A549 treated with CpdA at 1 μM for 4 hours (cell line): ENCODE data around the gene HIBCH. TPM values are rescaled to one million over a fixed set of nuclear protein-coding genes. Genes with fewer than 3 reads are reported as not detected.

Experiments used
- total RNA-seq: library from RNA; stranded (reverse); fragments of 200-300 nt; extraction: Qiagen RNA extraction; gene quantifications from 5 replicates; pipeline ENCODE4 v1.2.3, GENCODE V29; 2022; ENCODE audit warnings: low read depth

The HIBCH gene
- 13.4 to 20.1 TPM (median 14.0 TPM) in 5 replicates for total RNA-seq

GRCh38 chr2:190319555-190320498 lies at the start of gene HIBCH:
HIBCH (minus strand) TSS chr2:190319826; CDS start chr2:190319750, 76 bp downstream.

GRCh38 chr2:190343536-190344275 lies 24.1 kb upstream of the HIBCH start, which contains the start of gene INPP1:
INPP1 (plus strand) TSS chr2:190343589; CDS start chr2:190360103, 16,514 bp downstream.

Other genes starting within 250 kb of the HIBCH start
- 23.2 to 28.6 TPM (median 26.3 TPM) in 5 replicates for gene INPP1, start 23.8 kb upstream of the HIBCH start, total RNA-seq
- gene MFSD6, start 88.5 kb upstream of the HIBCH start, total RNA-seq = 15.6 to 25.1 TPM (median 22.2 TPM) in 5 replicates
- 5.8 to 9.4 TPM (median 7.5 TPM) in 5 replicates for gene NEMP2, start 214.9 kb upstream of the HIBCH start, total RNA-seq